Panc1 (cell line): ENCODE data around the gene MAT2B. TPM values are rescaled to one million over a fixed set of nuclear protein-coding genes. Genes with fewer than 3 reads are reported as not detected.

Experiments
- ATAC-seq: fragments of 200-7000 bp; cut with Tn5 transposase; 2 replicates; pipeline ENCODE4 v1.9.1; 2020; ENCODE audit warnings: mild to moderate bottlenecking, moderate library complexity
- BruUV-seq: library from RNA; stranded (reverse); fragments of 400-500 nt; replicated peaks from 2 replicates; lab custom pipeline; 2021; lab: Mats Ljungman, UMichigan
- CTCF ChIA-PET: fragments of 300-600 bp; sonication (Branson Sonifier 250); formaldehyde crosslinking; loops from one replicate; lab custom pipeline; 2022; ENCODE audit warnings: antibody characterized with exemption; lab: Charles Lee
- POLR2A ChIA-PET: fragments of 300-600 bp; sonication (Branson Sonifier 250); formaldehyde crosslinking; loops from one replicate; lab custom pipeline; 2022; ENCODE audit warnings: antibody characterized with exemption; lab: Charles Lee
- DNase-seq: peaks from one replicate; pipeline ENCODE4 v3.0.0-alpha.2; 2010; ENCODE audit warnings: low read depth, low spot score
- H3K27ac ChIP-seq: 2 replicates; pipeline ENCODE4 v1.5.1; 2011; ENCODE audit warnings: mild to moderate bottlenecking, low read length, inconsistent platforms
- H3K27me3 ChIP-seq: fragments of 200-500 bp; sonication (Bioruptor generic); 2 replicates; pipeline ENCODE4 v1.6.0; 2014; ENCODE audit warnings: low read length, inconsistent platforms; ENCODE audit not compliant: control insufficient read depth, insufficient read depth
- H3K36me3 ChIP-seq: fragments of 200-500 bp; sonication (Bioruptor generic); 2 replicates; pipeline ENCODE4 v1.5.1; 2014; ENCODE audit warnings: inconsistent platforms, mild to moderate bottlenecking, low read length, moderate library complexity; ENCODE audit not compliant: control insufficient read depth, insufficient read depth
- H3K4me1 ChIP-seq: 2 replicates; pipeline ENCODE4 v1.5.1; 2011; ENCODE audit warnings: inconsistent platforms, mild to moderate bottlenecking, low read length, moderate library complexity; ENCODE audit not compliant: control insufficient read depth, insufficient read depth
- H3K4me3 ChIP-seq, 2 experiments: 2 replicates each; pipeline ENCODE4 v1.5.1; 2011 to 2012; ENCODE audit warnings: low read depth in 2 of 2, low read length in 2 of 2, mild to moderate bottlenecking in 2 of 2, inconsistent platforms in 1 of 2, moderate library complexity in 1 of 2
- H3K9me3 ChIP-seq: fragments of 200-500 bp; sonication (Bioruptor generic); 2 replicates; pipeline ENCODE4 v1.5.1; 2014; ENCODE audit warnings: low read depth, mild to moderate bottlenecking, inconsistent platforms, low read length, moderate library complexity; ENCODE audit not compliant: control insufficient read depth, insufficient read depth
- POLR2AphosphoS5 ChIP-seq: IDR thresholded peaks from 2 replicates; pipeline ENCODE4 v1.6.1; 2012; ENCODE audit warnings: mild to moderate bottlenecking, low read depth, low read length, moderate library complexity
- SIN3A ChIP-seq: IDR thresholded peaks from 2 replicates; pipeline ENCODE4 v1.6.1; 2012; ENCODE audit warnings: low read depth, mild to moderate bottlenecking, low read length, moderate library complexity, borderline replicate concordance; ENCODE audit not compliant: insufficient read depth
- TCF7L2 ChIP-seq: IDR thresholded peaks from 2 replicates; pipeline ENCODE4 v1.6.1; 2011; ENCODE audit warnings: mild to moderate bottlenecking, low read depth, low read length, inconsistent platforms
- in situ Hi-C: cut with HindIII; loops from 2 replicates; pipeline ENCODE4 v1.10.0; 2016; ENCODE audit warnings: low sequenced_read_pairs, low pct_unique_long_range_greater_than_20kb
- intact Hi-C: fragments of 100-400 bp; cut with micrococcal nuclease; formaldehyde crosslinking; loops from one replicate; pipeline ENCODE4 v1.10.0; 2022; ENCODE audit not compliant: unreplicated experiment
- total RNA-seq: library from RNA; stranded (reverse); gene quantifications from one replicate; pipeline ENCODE4 v1.2.1, GENCODE V29; 2021; ENCODE audit not compliant: unreplicated experiment
- TF ChIP-seq, protein P1 (sequence below), 2 experiments: IDR thresholded peaks; 2 replicates each; pipeline ENCODE4 v1.6.1; 2011 to 2012; ENCODE audit warnings: low read depth in 2 of 2, control low read depth in 1 of 2, low read length in 1 of 2, mild to moderate bottlenecking in 1 of 2, moderate library complexity in 1 of 2; ENCODE audit not compliant: insufficient read depth in 1 of 2
- TF ChIP-seq, protein P2 (sequence below): fragments of 450-650 bp; IDR thresholded peaks from 2 replicates; pipeline ENCODE4 v1.5.1; 2017; ENCODE audit warnings: mild to moderate bottlenecking

The MAT2B gene
- total RNA-seq, 1 experiment from 2014 or later: 52.1 TPM

DNA sequence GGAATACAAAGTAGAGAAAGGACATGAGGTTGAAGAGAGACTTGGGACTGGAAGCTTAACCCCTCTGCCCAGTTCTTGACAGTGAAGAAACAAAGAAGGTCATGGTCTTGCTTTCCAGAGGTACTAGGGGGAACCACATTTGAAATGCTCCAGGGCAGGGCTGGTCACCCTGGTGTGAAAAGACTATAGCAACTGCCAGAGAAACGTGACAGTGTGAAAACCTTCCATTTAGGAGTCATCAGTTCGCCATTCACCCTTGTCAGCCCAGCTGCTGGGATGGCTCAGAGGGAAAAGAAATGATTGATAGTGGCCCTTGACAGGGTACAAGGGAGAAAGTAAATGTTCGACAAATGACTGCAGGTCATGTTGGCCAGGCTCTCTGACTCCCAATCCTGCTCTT is 56.7 kb downstream of the MAT2B start:
- H3K4me1 ChIP-seq: peaks cover 8% of the 10 kb centered on the region
- H3K9me3 ChIP-seq: no peaks in the 10 kb centered on the region
- no peak overlapping the region for H3K27ac ChIP-seq
- no peaks in the 10 kb centered on the region for H3K36me3 ChIP-seq
- H3K27me3 ChIP-seq: peaks cover 25% of the 10 kb centered on the region
- no peak for ATAC-seq
- ChIA-PET CTCF (no interaction called here), POLR2A (no interaction called here)
- H3K4me3 ChIP-seq: no peak overlapping the region
- no TSS peak for BruUV-seq
- DNase-seq: no peak
- intact Hi-C loops (loop anchor here (5.0 to 10.0 kb wide), 3 partner anchors 135 to 1643 kb away; no protein-coding TSS in a partner anchor), in situ Hi-C loops (no loop called here)
- TF ChIP-seq SIN3A (no peak), POLR2AphosphoS5 (no peak), TCF7L2 (no peak)
- TF ChIP-seq, protein P1, sequence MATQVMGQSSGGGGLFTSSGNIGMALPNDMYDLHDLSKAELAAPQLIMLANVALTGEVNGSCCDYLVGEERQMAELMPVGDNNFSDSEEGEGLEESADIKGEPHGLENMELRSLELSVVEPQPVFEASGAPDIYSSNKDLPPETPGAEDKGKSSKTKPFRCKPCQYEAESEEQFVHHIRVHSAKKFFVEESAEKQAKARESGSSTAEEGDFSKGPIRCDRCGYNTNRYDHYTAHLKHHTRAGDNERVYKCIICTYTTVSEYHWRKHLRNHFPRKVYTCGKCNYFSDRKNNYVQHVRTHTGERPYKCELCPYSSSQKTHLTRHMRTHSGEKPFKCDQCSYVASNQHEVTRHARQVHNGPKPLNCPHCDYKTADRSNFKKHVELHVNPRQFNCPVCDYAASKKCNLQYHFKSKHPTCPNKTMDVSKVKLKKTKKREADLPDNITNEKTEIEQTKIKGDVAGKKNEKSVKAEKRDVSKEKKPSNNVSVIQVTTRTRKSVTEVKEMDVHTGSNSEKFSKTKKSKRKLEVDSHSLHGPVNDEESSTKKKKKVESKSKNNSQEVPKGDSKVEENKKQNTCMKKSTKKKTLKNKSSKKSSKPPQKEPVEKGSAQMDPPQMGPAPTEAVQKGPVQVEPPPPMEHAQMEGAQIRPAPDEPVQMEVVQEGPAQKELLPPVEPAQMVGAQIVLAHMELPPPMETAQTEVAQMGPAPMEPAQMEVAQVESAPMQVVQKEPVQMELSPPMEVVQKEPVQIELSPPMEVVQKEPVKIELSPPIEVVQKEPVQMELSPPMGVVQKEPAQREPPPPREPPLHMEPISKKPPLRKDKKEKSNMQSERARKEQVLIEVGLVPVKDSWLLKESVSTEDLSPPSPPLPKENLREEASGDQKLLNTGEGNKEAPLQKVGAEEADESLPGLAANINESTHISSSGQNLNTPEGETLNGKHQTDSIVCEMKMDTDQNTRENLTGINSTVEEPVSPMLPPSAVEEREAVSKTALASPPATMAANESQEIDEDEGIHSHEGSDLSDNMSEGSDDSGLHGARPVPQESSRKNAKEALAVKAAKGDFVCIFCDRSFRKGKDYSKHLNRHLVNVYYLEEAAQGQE (IDR thresholded peaks at IDR 0.05; ENCODE audit: insufficient read depth in 1 of 2, low read depth in 2 of 2, low read length in 1 of 2): no peak
- TF ChIP-seq, protein P2, sequence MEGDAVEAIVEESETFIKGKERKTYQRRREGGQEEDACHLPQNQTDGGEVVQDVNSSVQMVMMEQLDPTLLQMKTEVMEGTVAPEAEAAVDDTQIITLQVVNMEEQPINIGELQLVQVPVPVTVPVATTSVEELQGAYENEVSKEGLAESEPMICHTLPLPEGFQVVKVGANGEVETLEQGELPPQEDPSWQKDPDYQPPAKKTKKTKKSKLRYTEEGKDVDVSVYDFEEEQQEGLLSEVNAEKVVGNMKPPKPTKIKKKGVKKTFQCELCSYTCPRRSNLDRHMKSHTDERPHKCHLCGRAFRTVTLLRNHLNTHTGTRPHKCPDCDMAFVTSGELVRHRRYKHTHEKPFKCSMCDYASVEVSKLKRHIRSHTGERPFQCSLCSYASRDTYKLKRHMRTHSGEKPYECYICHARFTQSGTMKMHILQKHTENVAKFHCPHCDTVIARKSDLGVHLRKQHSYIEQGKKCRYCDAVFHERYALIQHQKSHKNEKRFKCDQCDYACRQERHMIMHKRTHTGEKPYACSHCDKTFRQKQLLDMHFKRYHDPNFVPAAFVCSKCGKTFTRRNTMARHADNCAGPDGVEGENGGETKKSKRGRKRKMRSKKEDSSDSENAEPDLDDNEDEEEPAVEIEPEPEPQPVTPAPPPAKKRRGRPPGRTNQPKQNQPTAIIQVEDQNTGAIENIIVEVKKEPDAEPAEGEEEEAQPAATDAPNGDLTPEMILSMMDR: no peak

DNA sequence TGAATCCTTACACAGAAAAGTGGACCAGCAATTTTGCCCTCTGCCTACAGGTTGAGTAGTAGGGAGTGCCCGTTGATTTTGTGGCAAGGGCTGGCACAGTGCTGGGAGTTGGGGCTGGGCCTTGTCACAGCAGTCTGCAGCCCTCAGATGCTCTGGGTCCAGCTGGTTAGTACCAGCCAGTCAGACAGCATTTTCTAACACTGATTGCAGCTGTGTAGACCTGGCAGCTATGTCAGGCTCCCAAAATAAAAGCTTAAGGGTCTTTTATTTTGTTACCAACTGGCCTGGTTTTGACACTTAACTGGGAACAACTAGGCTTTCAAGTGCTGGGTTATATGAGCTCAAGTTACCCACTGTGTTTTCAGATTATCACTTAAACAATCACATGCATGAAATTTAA is 57.7 kb downstream of the MAT2B start:
- CTCF ChIA-PET: no interaction called here
- TF ChIP-seq TCF7L2: no peak
- TF ChIP-seq SIN3A: no peak
- TF ChIP-seq POLR2AphosphoS5: no peak
- TF ChIP-seq, protein P1 (IDR thresholded peaks at IDR 0.05; ENCODE audit: insufficient read depth in 1 of 2, low read depth in 2 of 2, low read length in 1 of 2): no peak
- TF ChIP-seq, protein P2: no peak
- POLR2A ChIA-PET: no interaction called here
- no TSS peak for BruUV-seq
- DNase-seq (no peak), ATAC-seq (no peak)
- Histone ChIP-seq H3K9me3 (no peaks in the 10 kb centered on the region), H3K36me3 (no peaks in the 10 kb centered on the region), H3K27me3 (peaks cover 30% of the 10 kb centered on the region), H3K4me3 (no peak overlapping the region), H3K27ac (no peak overlapping the region), H3K4me1 (peaks cover 8% of the 10 kb centered on the region)
- in situ Hi-C loops (no loop called here), intact Hi-C loops (loop anchor here (5.0 to 10.0 kb wide), 3 partner anchors 134 to 1642 kb away; no protein-coding TSS in a partner anchor)
